Left colon (tissue), 2 donors: Measurements from ENCODE around the gene CDHR1. TPM values are rescaled to one million over a fixed set of nuclear protein-coding genes. Genes with fewer than 3 reads are reported as not detected.

Source experiments
- ATAC-seq: fragments of 200-7000 bp; cut with Tn5 transposase; one replicate; pipeline ENCODE4 v1.9.1; 2020; ENCODE audit warnings: mild to moderate bottlenecking, moderate library complexity
- DNase-seq, 2 donors: peaks; one replicate each; pipeline ENCODE4 v3.0.0-alpha.2; 2020
- intact Hi-C, 2 donors: fragments of 100-400 bp; cut with DNase I in 1 of 2; cut with micrococcal nuclease in 1 of 2; formaldehyde crosslinking; loops; one replicate each; pipeline versions ENCODE4 v1.11.2 to v1.14.0; 2022; cut with DNase I, micrococcal nuclease
- total RNA-seq, 2 donors: library from RNA; stranded (reverse); fragmentation: NEBNext Ultra II Directional; extraction: Animal tissue kit (Norgen Biotek cat#: 25700); gene quantifications; one replicate each; pipeline ENCODE4 v1.2.1, GENCODE V29; 2021
- donor health status: DM: no; HTN: no; CAD: no.
- donor health status: DM: yes; HTN: yes; CAD: no.

CDHR1 gene
- total RNA-seq, 2 donors from 2014 or later = 63.7 to 127 TPM

- intact Hi-C loops = no loop called here
- ATAC-seq (peak; percentile 15), DNase-seq (no peak)
These were observed 19.8 kb downstream of the CDHR1 start for GRCh38 chr10:84214046-84214572.

- ATAC-seq (peak; percentile 70), DNase-seq (peak in 1 of 2 donors; percentile 47)
- intact Hi-C loops = no loop called here
These were observed 20.4 kb downstream of the CDHR1 start for GRCh38 chr10:84214612-84215235.

GRCh38 chr10:84216834-84217233, 22.5 kb downstream of the CDHR1 start:
- intact Hi-C loops = no loop called here
- ATAC-seq = no peak
- no peak for DNase-seq

GRCh38 chr10:84217746-84218145, 23.4 kb downstream of the CDHR1 start:
- DNase-seq (no peak), ATAC-seq (no peak)
- intact Hi-C loops = no loop called here

GRCh38 chr10:84221916-84222315, 27.6 kb downstream of the CDHR1 start:
- no peak for ATAC-seq
- intact Hi-C loops = no loop called here

GRCh38 chr10:84224411-84225028, 30.2 kb downstream of the CDHR1 start:
- intact Hi-C loops = no loop called here
- no peak for DNase-seq
- no peak for ATAC-seq

More at GRCh38 chr10:84221916-84222315, 27.6 kb downstream of the CDHR1 start:
- DNase-seq = no peak

GRCh38 chr10:84225427-84226173, 31.3 kb downstream of the CDHR1 start, which contains the start of gene LRIT2:
Gene LRIT2, minus strand, starts transcription at chr10:84225544. Its CDS starts 24 bp downstream, at chr10:84225520.
- no peak for DNase-seq
- ATAC-seq = no peak
- intact Hi-C loops = no loop called here

GRCh38 chr10:84226616-84227015, 32.3 kb downstream of the CDHR1 start:
- DNase-seq (no peak), ATAC-seq (no peak)
- intact Hi-C loops = no loop called here

- ATAC-seq = no peak
- no peak for DNase-seq
- intact Hi-C loops = no loop called here
These were observed 33.5 kb downstream of the CDHR1 start for GRCh38 chr10:84227810-84228209.

GRCh38 chr10:84230359-84230758, 36.0 kb downstream of the CDHR1 start:
- DNase-seq (no peak), ATAC-seq (no peak)

GRCh38 chr10:84232376-84232775, 38.0 kb downstream of the CDHR1 start:
- intact Hi-C loops = no loop called here
- ATAC-seq = no peak
- no peak for DNase-seq

More at GRCh38 chr10:84230359-84230758, 36.0 kb downstream of the CDHR1 start:
- intact Hi-C loops = no loop called here

- intact Hi-C loops = no loop called here
- ATAC-seq (no peak), DNase-seq (no peak)
These were observed 39.6 kb downstream of the CDHR1 start for GRCh38 chr10:84233940-84234339.

- DNase-seq = no peak
- intact Hi-C loops = no loop called here
- ATAC-seq = no peak
These were observed 40.1 kb downstream of the CDHR1 start for GRCh38 chr10:84234479-84234878.

GRCh38 chr10:84235096-84235495, 40.8 kb downstream of the CDHR1 start:
- intact Hi-C loops = no loop called here
- ATAC-seq (no peak), DNase-seq (no peak)

- no peak for ATAC-seq
These were observed 42.5 kb downstream of the CDHR1 start for GRCh38 chr10:84236807-84237198.

GRCh38 chr10:84237199-84238051, 43.1 kb downstream of the CDHR1 start:
- ATAC-seq (no peak), DNase-seq (no peak)
- intact Hi-C loops = no loop called here

More at GRCh38 chr10:84236807-84237198, 42.5 kb downstream of the CDHR1 start:
- intact Hi-C loops = no loop called here
- no peak for DNase-seq

- ATAC-seq (no peak), DNase-seq (no peak)
- intact Hi-C loops = no loop called here
These were observed 44.6 kb downstream of the CDHR1 start for GRCh38 chr10:84238909-84239308.

- DNase-seq (no peak), ATAC-seq (no peak)
- intact Hi-C loops = no loop called here
These were observed 47.0 kb downstream of the CDHR1 start, which contains the start of gene LRIT1 for GRCh38 chr10:84241185-84241790. Gene LRIT1, minus strand, starts transcription at chr10:84241546. Its CDS starts 107 bp downstream, at chr10:84241439.
